SK-N-SH (cell line): Measurements from ENCODE around the gene PYDC1.

ENCODE experiments used
- CHD2 ChIP-seq: fragments of 150-350 bp; IDR thresholded peaks from 2 replicates; pipeline ENCODE4 v1.6.1; 2018; ENCODE audit warnings: low read length; ENCODE audit not compliant: partially characterized antibody
- SMC3 ChIP-seq: IDR thresholded peaks from 2 replicates; pipeline ENCODE4 v1.6.1; 2012; ENCODE audit warnings: low read depth, low read length, improper control_type of control experiment
- TAF1 ChIP-seq: IDR thresholded peaks from 2 replicates; pipeline ENCODE4 v1.6.1; 2012; ENCODE audit warnings: low read depth, mild to moderate bottlenecking, low read length, moderate library complexity, borderline replicate concordance
- TF ChIP-seq, protein P1 (sequence below): fragments of 200-600 bp; sonication (generic); IDR thresholded peaks from 2 replicates; pipeline ENCODE4 v1.6.1; 2017; ENCODE audit warnings: antibody characterized with exemption, mild to moderate bottlenecking, moderate library complexity
- TF ChIP-seq, protein P2 (sequence below): IDR thresholded peaks from 2 replicates; pipeline ENCODE4; 2012
- TF ChIP-seq, protein P3 (sequence below): fragments of 150-350 bp; IDR thresholded peaks from 2 replicates; pipeline ENCODE4 v1.6.1; 2016; ENCODE audit warnings: mild to moderate bottlenecking, low read depth, low read length
- TF ChIP-seq, protein P4 (sequence below): IDR thresholded peaks from 2 replicates; pipeline ENCODE4 v1.4.0; 2012; ENCODE audit warnings: low read depth
- TF ChIP-seq, protein P5 (sequence below): IDR thresholded peaks from 2 replicates; pipeline ENCODE4 v1.4.0; 2012; ENCODE audit warnings: low read depth, borderline replicate concordance
- TF ChIP-seq, protein P6 (sequence below): IDR thresholded peaks from 2 replicates; pipeline ENCODE4 v1.6.1; 2012; ENCODE audit warnings: mild to moderate bottlenecking, low read depth, low read length, moderate library complexity

DNA sequence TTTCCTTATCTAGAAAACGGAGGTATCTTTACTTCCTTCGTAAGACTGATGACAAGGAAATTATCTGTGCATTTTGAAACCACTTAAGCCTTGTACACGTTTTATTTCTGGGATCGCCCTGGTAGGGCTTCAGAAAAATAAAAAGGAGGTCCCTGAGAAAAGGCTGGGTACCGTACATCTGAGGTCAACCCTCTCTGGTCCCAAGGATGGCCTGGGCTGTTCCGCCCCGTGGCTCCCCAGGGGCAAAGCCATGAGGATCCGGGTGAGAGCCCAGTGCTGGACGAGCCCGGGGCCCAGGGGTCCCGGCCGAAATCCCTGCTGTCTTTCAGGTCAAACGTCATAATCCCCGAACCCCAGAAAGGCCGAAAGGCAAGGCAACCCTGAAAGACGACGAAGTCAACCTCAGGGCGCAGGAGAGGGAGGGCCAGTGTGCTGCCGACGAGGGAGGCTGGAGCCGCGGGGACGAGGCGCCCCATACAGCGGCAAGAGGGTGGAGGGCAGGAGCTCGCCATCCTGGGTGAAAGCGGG lies 37.7 kb downstream of the PYDC1 start:
- TF ChIP-seq SMC3 (no peak), CHD2 (no peak), TAF1 (0 out of 2 replicates have a peak, but pooled peaks have one; percentile 58)
- TF ChIP-seq, protein P1, sequence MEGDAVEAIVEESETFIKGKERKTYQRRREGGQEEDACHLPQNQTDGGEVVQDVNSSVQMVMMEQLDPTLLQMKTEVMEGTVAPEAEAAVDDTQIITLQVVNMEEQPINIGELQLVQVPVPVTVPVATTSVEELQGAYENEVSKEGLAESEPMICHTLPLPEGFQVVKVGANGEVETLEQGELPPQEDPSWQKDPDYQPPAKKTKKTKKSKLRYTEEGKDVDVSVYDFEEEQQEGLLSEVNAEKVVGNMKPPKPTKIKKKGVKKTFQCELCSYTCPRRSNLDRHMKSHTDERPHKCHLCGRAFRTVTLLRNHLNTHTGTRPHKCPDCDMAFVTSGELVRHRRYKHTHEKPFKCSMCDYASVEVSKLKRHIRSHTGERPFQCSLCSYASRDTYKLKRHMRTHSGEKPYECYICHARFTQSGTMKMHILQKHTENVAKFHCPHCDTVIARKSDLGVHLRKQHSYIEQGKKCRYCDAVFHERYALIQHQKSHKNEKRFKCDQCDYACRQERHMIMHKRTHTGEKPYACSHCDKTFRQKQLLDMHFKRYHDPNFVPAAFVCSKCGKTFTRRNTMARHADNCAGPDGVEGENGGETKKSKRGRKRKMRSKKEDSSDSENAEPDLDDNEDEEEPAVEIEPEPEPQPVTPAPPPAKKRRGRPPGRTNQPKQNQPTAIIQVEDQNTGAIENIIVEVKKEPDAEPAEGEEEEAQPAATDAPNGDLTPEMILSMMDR, result no peak
- TF ChIP-seq, protein P2, sequence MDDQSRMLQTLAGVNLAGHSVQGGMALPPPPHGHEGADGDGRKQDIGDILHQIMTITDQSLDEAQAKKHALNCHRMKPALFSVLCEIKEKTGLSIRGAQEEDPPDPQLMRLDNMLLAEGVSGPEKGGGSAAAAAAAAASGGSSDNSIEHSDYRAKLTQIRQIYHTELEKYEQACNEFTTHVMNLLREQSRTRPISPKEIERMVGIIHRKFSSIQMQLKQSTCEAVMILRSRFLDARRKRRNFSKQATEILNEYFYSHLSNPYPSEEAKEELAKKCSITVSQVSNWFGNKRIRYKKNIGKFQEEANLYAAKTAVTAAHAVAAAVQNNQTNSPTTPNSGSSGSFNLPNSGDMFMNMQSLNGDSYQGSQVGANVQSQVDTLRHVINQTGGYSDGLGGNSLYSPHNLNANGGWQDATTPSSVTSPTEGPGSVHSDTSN, result no peak
- TF ChIP-seq, protein P3, sequence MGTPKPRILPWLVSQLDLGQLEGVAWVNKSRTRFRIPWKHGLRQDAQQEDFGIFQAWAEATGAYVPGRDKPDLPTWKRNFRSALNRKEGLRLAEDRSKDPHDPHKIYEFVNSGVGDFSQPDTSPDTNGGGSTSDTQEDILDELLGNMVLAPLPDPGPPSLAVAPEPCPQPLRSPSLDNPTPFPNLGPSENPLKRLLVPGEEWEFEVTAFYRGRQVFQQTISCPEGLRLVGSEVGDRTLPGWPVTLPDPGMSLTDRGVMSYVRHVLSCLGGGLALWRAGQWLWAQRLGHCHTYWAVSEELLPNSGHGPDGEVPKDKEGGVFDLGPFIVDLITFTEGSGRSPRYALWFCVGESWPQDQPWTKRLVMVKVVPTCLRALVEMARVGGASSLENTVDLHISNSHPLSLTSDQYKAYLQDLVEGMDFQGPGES, result no peak
- TF ChIP-seq, protein P4, sequence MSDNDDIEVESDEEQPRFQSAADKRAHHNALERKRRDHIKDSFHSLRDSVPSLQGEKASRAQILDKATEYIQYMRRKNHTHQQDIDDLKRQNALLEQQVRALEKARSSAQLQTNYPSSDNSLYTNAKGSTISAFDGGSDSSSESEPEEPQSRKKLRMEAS, result no peak
- TF ChIP-seq, protein P5, sequence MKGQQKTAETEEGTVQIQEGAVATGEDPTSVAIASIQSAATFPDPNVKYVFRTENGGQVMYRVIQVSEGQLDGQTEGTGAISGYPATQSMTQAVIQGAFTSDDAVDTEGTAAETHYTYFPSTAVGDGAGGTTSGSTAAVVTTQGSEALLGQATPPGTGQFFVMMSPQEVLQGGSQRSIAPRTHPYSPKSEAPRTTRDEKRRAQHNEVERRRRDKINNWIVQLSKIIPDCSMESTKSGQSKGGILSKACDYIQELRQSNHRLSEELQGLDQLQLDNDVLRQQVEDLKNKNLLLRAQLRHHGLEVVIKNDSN, result no peak
- TF ChIP-seq, protein P6, sequence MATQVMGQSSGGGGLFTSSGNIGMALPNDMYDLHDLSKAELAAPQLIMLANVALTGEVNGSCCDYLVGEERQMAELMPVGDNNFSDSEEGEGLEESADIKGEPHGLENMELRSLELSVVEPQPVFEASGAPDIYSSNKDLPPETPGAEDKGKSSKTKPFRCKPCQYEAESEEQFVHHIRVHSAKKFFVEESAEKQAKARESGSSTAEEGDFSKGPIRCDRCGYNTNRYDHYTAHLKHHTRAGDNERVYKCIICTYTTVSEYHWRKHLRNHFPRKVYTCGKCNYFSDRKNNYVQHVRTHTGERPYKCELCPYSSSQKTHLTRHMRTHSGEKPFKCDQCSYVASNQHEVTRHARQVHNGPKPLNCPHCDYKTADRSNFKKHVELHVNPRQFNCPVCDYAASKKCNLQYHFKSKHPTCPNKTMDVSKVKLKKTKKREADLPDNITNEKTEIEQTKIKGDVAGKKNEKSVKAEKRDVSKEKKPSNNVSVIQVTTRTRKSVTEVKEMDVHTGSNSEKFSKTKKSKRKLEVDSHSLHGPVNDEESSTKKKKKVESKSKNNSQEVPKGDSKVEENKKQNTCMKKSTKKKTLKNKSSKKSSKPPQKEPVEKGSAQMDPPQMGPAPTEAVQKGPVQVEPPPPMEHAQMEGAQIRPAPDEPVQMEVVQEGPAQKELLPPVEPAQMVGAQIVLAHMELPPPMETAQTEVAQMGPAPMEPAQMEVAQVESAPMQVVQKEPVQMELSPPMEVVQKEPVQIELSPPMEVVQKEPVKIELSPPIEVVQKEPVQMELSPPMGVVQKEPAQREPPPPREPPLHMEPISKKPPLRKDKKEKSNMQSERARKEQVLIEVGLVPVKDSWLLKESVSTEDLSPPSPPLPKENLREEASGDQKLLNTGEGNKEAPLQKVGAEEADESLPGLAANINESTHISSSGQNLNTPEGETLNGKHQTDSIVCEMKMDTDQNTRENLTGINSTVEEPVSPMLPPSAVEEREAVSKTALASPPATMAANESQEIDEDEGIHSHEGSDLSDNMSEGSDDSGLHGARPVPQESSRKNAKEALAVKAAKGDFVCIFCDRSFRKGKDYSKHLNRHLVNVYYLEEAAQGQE, result no peak
